ENCODE data around the gene PCDHGA3.

- TF ChIP-seq CTCF (IDR thresholded peaks at IDR 0.05) (no peak), POLR2A (IDR thresholded peaks at IDR 0.05) (no peak), POLR2AphosphoS5 (IDR thresholded peaks at IDR 0.05) (no peak)
Measured at GRCh38 chr5:141343953-141344463, 379 bp downstream of the PCDHGA3 start.

All from sigmoid colon (tissue), 4 donors.